ENCODE measurements around the gene CNTNAP2. TPM values are rescaled to one million over a fixed set of nuclear protein-coding genes. Genes with fewer than 3 reads are reported as not detected.

The CNTNAP2 gene
- total RNA-seq, 2 experiments from 2014 or later: 0.28 TPM; not detected in 1

- BruUV-seq (replicated peaks): no TSS peak
- Histone ChIP-seq H3K4me2 (ENCODE audit: low read length) (no peak overlapping the region), H3K4me3 (ENCODE audit: low read depth, low read length, poor library complexity, severe bottlenecking) (no peak overlapping the region), H3K4me1 (ENCODE audit: insufficient read depth, low read length, poor library complexity, severe bottlenecking) (no peaks in the 10 kb centered on the region), H3K9me3 (ENCODE audit: low read length) (no peaks in the 10 kb centered on the region), H3K36me3 (ENCODE audit: insufficient read depth, low read length) (no peaks in the 10 kb centered on the region), H3K9me2 (ENCODE audit: insufficient read depth, low read length) (no peaks in the 10 kb centered on the region), H2AFZ (ENCODE audit: low read length) (no peak overlapping the region), H4K20me1 (ENCODE audit: insufficient read depth, low read length) (no peaks in the 10 kb centered on the region), H3K79me2 (ENCODE audit: insufficient read depth, low read depth, low read length) (no peaks in the 10 kb centered on the region), H3K27ac (ENCODE audit: low read depth, low read length, poor library complexity, severe bottlenecking) (no peak overlapping the region)
- no peak for TF ChIP-seq EZH2phosphoT487 (IDR thresholded peaks at IDR 0.05; ENCODE audit: borderline replicate concordance, low read depth, low read length)
- TF ChIP-seq CTCF (conservative IDR thresholded peaks at IDR 0.05; ENCODE audit: low read length): no peak
- DNase-seq (ENCODE audit: low spot score): no peak
- intact Hi-C loops (cut with micrococcal nuclease; ENCODE audit: unreplicated experiment): no loop called here
- CTCF ChIA-PET (ENCODE audit: unreplicated experiment): no interaction called here
- POLR2A ChIA-PET: no interaction called here
These were observed 917.0 kb downstream of the CNTNAP2 start for GRCh38 chr7:147033641-147034040.

GRCh38 chr7:147041438-147041837, 924.8 kb downstream of the CNTNAP2 start:
- POLR2A ChIA-PET: no interaction called here
- BruUV-seq (replicated peaks): no TSS peak

More at GRCh38 chr7:147041438-147041837, 924.8 kb downstream of the CNTNAP2 start:
- H4K20me1 ChIP-seq (ENCODE audit: insufficient read depth, low read length): no peaks in the 10 kb centered on the region
- H3K79me2 ChIP-seq (ENCODE audit: insufficient read depth, low read depth, low read length): no peaks in the 10 kb centered on the region
- no peaks in the 10 kb centered on the region for H3K9me3 ChIP-seq (ENCODE audit: low read length)
- TF ChIP-seq CTCF (conservative IDR thresholded peaks at IDR 0.05; ENCODE audit: low read length) (no peak), EZH2phosphoT487 (IDR thresholded peaks at IDR 0.05; ENCODE audit: borderline replicate concordance, low read depth, low read length) (no peak)
- H3K9me2 ChIP-seq (ENCODE audit: insufficient read depth, low read length): no peaks in the 10 kb centered on the region
- no peak overlapping the region for H3K4me2 ChIP-seq (ENCODE audit: low read length)
- no peak for DNase-seq (ENCODE audit: low spot score)
- CTCF ChIA-PET (ENCODE audit: unreplicated experiment): no interaction called here
- no peaks in the 10 kb centered on the region for H3K4me1 ChIP-seq (ENCODE audit: insufficient read depth, low read length, poor library complexity, severe bottlenecking)
- no peak overlapping the region for H3K4me3 ChIP-seq (ENCODE audit: low read depth, low read length, poor library complexity, severe bottlenecking)
- H3K27ac ChIP-seq (ENCODE audit: low read depth, low read length, poor library complexity, severe bottlenecking): no peak overlapping the region
- intact Hi-C loops (cut with micrococcal nuclease; ENCODE audit: unreplicated experiment): no loop called here
- H3K36me3 ChIP-seq (ENCODE audit: insufficient read depth, low read length): no peaks in the 10 kb centered on the region
- no peak overlapping the region for H2AFZ ChIP-seq (ENCODE audit: low read length)
